ENCODE data around the gene LTBP2.
"Not testable (repeated sequence)": the region's sequence is repeated elsewhere in the genome, so short reads cannot be mapped to it uniquely, and the experiment has no call there.

Gene LTBP2

DNA sequence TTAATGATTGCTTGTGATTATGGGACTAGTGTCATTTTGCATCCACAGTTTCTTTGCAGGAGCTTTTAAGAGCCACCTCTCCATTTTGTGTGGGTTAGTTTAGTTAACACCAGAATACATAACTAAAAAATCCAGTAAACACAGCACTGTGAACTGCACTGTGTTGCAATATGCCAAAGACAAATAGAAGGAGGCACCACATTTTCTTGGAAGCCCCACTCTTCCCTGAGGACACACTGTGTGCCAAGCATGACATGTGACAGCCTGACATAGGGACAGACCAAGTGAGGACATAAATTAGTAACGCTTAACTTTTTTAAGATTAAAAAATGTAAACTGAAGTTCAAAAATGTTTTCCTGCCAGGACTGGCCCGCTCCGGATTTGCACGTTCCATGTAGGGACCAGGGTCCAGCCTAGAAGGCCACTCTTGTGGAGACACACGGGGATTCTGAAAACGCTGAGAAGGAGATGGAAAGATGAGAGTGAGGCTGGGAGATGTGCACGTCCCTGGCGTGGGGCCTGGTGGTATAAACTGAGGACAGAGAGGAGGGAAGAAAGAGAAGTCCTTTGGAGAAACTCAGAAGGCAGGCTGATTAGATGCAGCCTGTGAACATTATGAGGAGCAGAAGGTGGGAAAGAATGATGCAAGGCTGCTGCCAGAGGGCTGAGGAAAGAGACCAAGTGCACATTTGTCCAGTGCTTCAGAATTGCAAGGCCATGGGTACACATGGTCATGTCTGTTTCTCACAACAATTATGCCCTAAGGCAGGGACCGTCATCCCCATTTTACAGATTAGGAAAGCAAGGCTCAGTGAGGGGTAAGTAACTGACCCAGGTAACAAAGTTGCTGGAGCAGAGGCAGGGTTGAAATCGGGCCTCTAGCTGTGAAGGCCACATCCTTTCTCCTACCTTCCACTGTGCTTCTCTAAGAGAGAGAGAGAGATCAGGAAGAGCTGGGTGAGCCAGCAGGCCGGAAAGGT lies 73.3 kb downstream of the LTBP2 start:
- Histone ChIP-seq H3K4me1 (ENCODE audit: control extremely low read depth in 1 of 4, control insufficient read depth in 4 of 4, insufficient read depth in 4 of 4, low read length in 3 of 4) (peaks cover 0 to 3% (median 3%) of the 10 kb centered on the region in 4 experiments), H3K27ac (ENCODE audit: insufficient read depth in 1 of 2, low read depth in 1 of 2, low read length in 2 of 2, poor library complexity in 1 of 2, severe bottlenecking in 2 of 2) (no peak overlapping the region), H3K36me3 (ENCODE audit: control insufficient read depth in 4 of 4, insufficient read depth in 4 of 4, low read length in 3 of 4) (no peaks in the 10 kb centered on the region), H3K4me3 (ENCODE audit: control insufficient read depth in 1 of 7, extremely low read depth in 1 of 7, insufficient read depth in 4 of 7, low read depth in 2 of 7, low read length in 6 of 7) (no peak overlapping the region), H3K27me3 (replicated peaks in 2 of 5; ENCODE audit: control insufficient read depth in 4 of 5, insufficient read depth in 5 of 5, low read length in 4 of 5) (no peaks in the 10 kb centered on the region), H3K9me3 (ENCODE audit: control extremely low read depth in 1 of 5, control insufficient read depth in 4 of 5, insufficient read depth in 2 of 5, low read depth in 1 of 5, low read length in 4 of 5) (no peaks in the 10 kb centered on the region)
- no peak for DNase-seq
- CTCF ChIA-PET: interaction anchor here (0.6 to 1.3 kb wide), 3 partner anchors 9 to 15 kb away, joined by 3 to 5 read pairs (median 3); no protein-coding TSS in a partner anchor
- POLR2A ChIA-PET: no interaction called here
- WGBS (ENCODE audit: insufficient coverage): 100% methylated on average over 9 of the region's 11 CpGs

- H3K4me1 ChIP-seq (ENCODE audit: control extremely low read depth in 1 of 4, control insufficient read depth in 4 of 4, insufficient read depth in 4 of 4, low read length in 3 of 4); H3K36me3 ChIP-seq (ENCODE audit: control insufficient read depth in 4 of 4, insufficient read depth in 4 of 4, low read length in 3 of 4); DNase-seq; POLR2A ChIA-PET; H3K4me3 ChIP-seq (ENCODE audit: control insufficient read depth in 1 of 7, extremely low read depth in 1 of 7, insufficient read depth in 4 of 7, low read depth in 2 of 7, low read length in 6 of 7); H3K9me3 ChIP-seq (ENCODE audit: control extremely low read depth in 1 of 5, control insufficient read depth in 4 of 5, insufficient read depth in 2 of 5, low read depth in 1 of 5, low read length in 4 of 5); H3K27ac ChIP-seq (ENCODE audit: insufficient read depth in 1 of 2, low read depth in 1 of 2, low read length in 2 of 2, poor library complexity in 1 of 2, severe bottlenecking in 2 of 2); H3K27me3 ChIP-seq (replicated peaks in 2 of 5; ENCODE audit: control insufficient read depth in 4 of 5, insufficient read depth in 5 of 5, low read length in 4 of 5): not testable (repeated sequence)
- 100% methylated on average over 2 of the region's 3 CpGs for WGBS (ENCODE audit: insufficient coverage)
- CTCF ChIA-PET: interaction anchor here (1.7 kb wide), 1 partner anchor 33 kb away, joined by 4 read pairs; no protein-coding TSS in a partner anchor
Measured at GRCh38 chr14:74536336-74536735, 75.7 kb downstream of the LTBP2 start.

- Histone ChIP-seq H3K4me3 (ENCODE audit: control insufficient read depth in 1 of 7, extremely low read depth in 1 of 7, insufficient read depth in 4 of 7, low read depth in 2 of 7, low read length in 6 of 7) (no peak overlapping the region), H3K27me3 (replicated peaks in 2 of 5; ENCODE audit: control insufficient read depth in 4 of 5, insufficient read depth in 5 of 5, low read length in 4 of 5) (no peaks in the 10 kb centered on the region), H3K27ac (ENCODE audit: insufficient read depth in 1 of 2, low read depth in 1 of 2, low read length in 2 of 2, poor library complexity in 1 of 2, severe bottlenecking in 2 of 2) (no peak overlapping the region), H3K4me1 (ENCODE audit: control extremely low read depth in 1 of 4, control insufficient read depth in 4 of 4, insufficient read depth in 4 of 4, low read length in 3 of 4) (peaks cover 0 to 9% (median 8%) of the 10 kb centered on the region in 4 experiments), H3K36me3 (ENCODE audit: control insufficient read depth in 4 of 4, insufficient read depth in 4 of 4, low read length in 3 of 4) (no peaks in the 10 kb centered on the region), H3K9me3 (ENCODE audit: control extremely low read depth in 1 of 5, control insufficient read depth in 4 of 5, insufficient read depth in 2 of 5, low read depth in 1 of 5, low read length in 4 of 5) (no peaks in the 10 kb centered on the region)
- CTCF ChIA-PET: interaction anchor here (0.8 to 1.7 kb wide), 5 partner anchors 9 to 34 kb away, joined by 3 to 4 read pairs (median 4); no protein-coding TSS in a partner anchor
- no peak for DNase-seq
- POLR2A ChIA-PET: no interaction called here
- WGBS (ENCODE audit: insufficient coverage): 92% methylated on average over 9 of the region's 10 CpGs
Measured at GRCh38 chr14:74535756-74536325, 76.2 kb downstream of the LTBP2 start.

GRCh38 chr14:74533576-74533975 lies 78.5 kb downstream of the LTBP2 start:
- POLR2A ChIA-PET: no interaction called here
- no peaks in the 10 kb centered on the region for H3K27me3 ChIP-seq (replicated peaks in 2 of 5; ENCODE audit: control insufficient read depth in 4 of 5, insufficient read depth in 5 of 5, low read length in 4 of 5)
- peak in 2 of 3 donors; percentile 45 to 56 for DNase-seq

GRCh38 chr14:74532246-74532645 lies 79.8 kb downstream of the LTBP2 start:
- H3K4me3 ChIP-seq (ENCODE audit: control insufficient read depth in 1 of 7, extremely low read depth in 1 of 7, insufficient read depth in 4 of 7, low read depth in 2 of 7, low read length in 6 of 7): no peak overlapping the region
- 97% methylated on average over 7 of the region's 10 CpGs for WGBS (ENCODE audit: insufficient coverage)
- CTCF ChIA-PET: interaction anchor here (1.2 to 1.5 kb wide), 2 partner anchors 14 to 33 kb away, joined by 3 to 4 read pairs; no protein-coding TSS in a partner anchor
- H3K4me1 ChIP-seq (ENCODE audit: control extremely low read depth in 1 of 4, control insufficient read depth in 4 of 4, insufficient read depth in 4 of 4, low read length in 3 of 4): peaks cover 0 to 9% (median 8%) of the 10 kb centered on the region in 4 experiments
- H3K9me3 ChIP-seq (ENCODE audit: control extremely low read depth in 1 of 5, control insufficient read depth in 4 of 5, insufficient read depth in 2 of 5, low read depth in 1 of 5, low read length in 4 of 5): no peaks in the 10 kb centered on the region
- POLR2A ChIA-PET: no interaction called here
- H3K36me3 ChIP-seq (ENCODE audit: control insufficient read depth in 4 of 4, insufficient read depth in 4 of 4, low read length in 3 of 4): no peaks in the 10 kb centered on the region
- no peak overlapping the region for H3K27ac ChIP-seq (ENCODE audit: insufficient read depth in 1 of 2, low read depth in 1 of 2, low read length in 2 of 2, poor library complexity in 1 of 2, severe bottlenecking in 2 of 2)
- no peak for DNase-seq
- no peaks in the 10 kb centered on the region for H3K27me3 ChIP-seq (replicated peaks in 2 of 5; ENCODE audit: control insufficient read depth in 4 of 5, insufficient read depth in 5 of 5, low read length in 4 of 5)

More at GRCh38 chr14:74533576-74533975, 78.5 kb downstream of the LTBP2 start:
- Histone ChIP-seq H3K4me1 (ENCODE audit: control extremely low read depth in 1 of 4, control insufficient read depth in 4 of 4, insufficient read depth in 4 of 4, low read length in 3 of 4) (peaks cover 0 to 9% (median 8%) of the 10 kb centered on the region in 4 experiments), H3K27ac (ENCODE audit: insufficient read depth in 1 of 2, low read depth in 1 of 2, low read length in 2 of 2, poor library complexity in 1 of 2, severe bottlenecking in 2 of 2) (no peak overlapping the region), H3K9me3 (ENCODE audit: control extremely low read depth in 1 of 5, control insufficient read depth in 4 of 5, insufficient read depth in 2 of 5, low read depth in 1 of 5, low read length in 4 of 5) (no peaks in the 10 kb centered on the region), H3K36me3 (ENCODE audit: control insufficient read depth in 4 of 4, insufficient read depth in 4 of 4, low read length in 3 of 4) (no peaks in the 10 kb centered on the region), H3K4me3 (ENCODE audit: control insufficient read depth in 1 of 7, extremely low read depth in 1 of 7, insufficient read depth in 4 of 7, low read depth in 2 of 7, low read length in 6 of 7) (no peak overlapping the region)
- CTCF ChIA-PET: interaction anchor here (0.9 kb wide), 1 partner anchor 10 kb away, joined by 3 read pairs; no protein-coding TSS in a partner anchor
- WGBS (ENCODE audit: insufficient coverage): 24% methylated on average over 5 of the region's 7 CpGs

DNA sequence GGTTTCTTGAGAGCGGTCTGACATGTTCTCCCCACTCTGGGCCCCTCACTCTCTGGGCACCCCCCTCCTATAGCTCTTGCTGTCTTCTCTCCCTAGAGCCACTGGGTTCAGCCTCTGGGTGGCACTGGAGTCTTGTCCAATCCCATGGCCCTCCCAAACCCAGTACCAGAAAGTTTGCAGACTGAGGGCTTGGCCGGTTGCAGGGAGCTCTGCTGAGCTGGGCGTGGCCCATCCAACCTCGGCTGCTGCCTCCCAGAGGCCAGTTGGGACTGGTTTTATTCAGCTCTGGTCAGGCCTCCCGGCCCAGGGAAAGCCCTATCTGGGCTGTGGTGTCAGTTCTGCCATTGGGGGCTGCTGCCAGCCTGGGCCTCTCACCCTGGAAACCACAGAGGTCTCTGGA lies 80.6 kb downstream of the LTBP2 start:
- H3K4me1 ChIP-seq (ENCODE audit: control extremely low read depth in 1 of 4, control insufficient read depth in 4 of 4, insufficient read depth in 4 of 4, low read length in 3 of 4): peaks cover 0 to 9% (median 8%) of the 10 kb centered on the region in 4 experiments
- no peak for DNase-seq
- H3K36me3 ChIP-seq (ENCODE audit: control insufficient read depth in 4 of 4, insufficient read depth in 4 of 4, low read length in 3 of 4): no peaks in the 10 kb centered on the region
- no peaks in the 10 kb centered on the region for H3K9me3 ChIP-seq (ENCODE audit: control extremely low read depth in 1 of 5, control insufficient read depth in 4 of 5, insufficient read depth in 2 of 5, low read depth in 1 of 5, low read length in 4 of 5)
- no peak overlapping the region for H3K27ac ChIP-seq (ENCODE audit: insufficient read depth in 1 of 2, low read depth in 1 of 2, low read length in 2 of 2, poor library complexity in 1 of 2, severe bottlenecking in 2 of 2)
- no peak overlapping the region for H3K4me3 ChIP-seq (ENCODE audit: control insufficient read depth in 1 of 7, extremely low read depth in 1 of 7, insufficient read depth in 4 of 7, low read depth in 2 of 7, low read length in 6 of 7)
- 72% methylated on average over 5 of the region's 5 CpGs for WGBS (ENCODE audit: insufficient coverage)
- ChIA-PET CTCF (interaction anchor here (1.5 kb wide), 1 partner anchor 32 kb away, joined by 4 read pairs; no protein-coding TSS in a partner anchor), POLR2A (no interaction called here)
- no peaks in the 10 kb centered on the region for H3K27me3 ChIP-seq (replicated peaks in 2 of 5; ENCODE audit: control insufficient read depth in 4 of 5, insufficient read depth in 5 of 5, low read length in 4 of 5)

DNA sequence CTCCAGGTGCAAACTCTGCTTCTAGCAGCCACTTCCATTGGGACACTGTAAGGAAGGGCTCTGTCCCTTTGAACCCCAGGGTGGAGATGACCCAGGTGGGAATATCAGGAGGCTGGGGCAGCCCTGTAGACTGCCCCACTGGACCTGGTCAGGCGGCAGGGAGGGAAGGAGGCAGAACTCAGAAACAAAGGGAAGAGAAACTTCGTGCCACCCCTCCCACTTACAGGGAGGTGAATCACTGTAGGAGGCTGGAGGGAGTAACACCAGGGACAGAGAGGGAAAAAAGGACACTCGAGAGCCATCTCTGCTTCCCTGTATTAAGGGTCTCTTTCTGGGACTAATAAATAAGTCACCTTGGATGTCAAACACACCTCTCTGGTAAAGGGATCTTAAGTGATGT lies 81.0 kb downstream of the LTBP2 start:
- H3K36me3 ChIP-seq (ENCODE audit: control insufficient read depth in 4 of 4, insufficient read depth in 4 of 4, low read length in 3 of 4): no peaks in the 10 kb centered on the region
- no peak overlapping the region for H3K4me3 ChIP-seq (ENCODE audit: control insufficient read depth in 1 of 7, extremely low read depth in 1 of 7, insufficient read depth in 4 of 7, low read depth in 2 of 7, low read length in 6 of 7)
- no peak overlapping the region for H3K27ac ChIP-seq (ENCODE audit: insufficient read depth in 1 of 2, low read depth in 1 of 2, low read length in 2 of 2, poor library complexity in 1 of 2, severe bottlenecking in 2 of 2)
- no peaks in the 10 kb centered on the region for H3K9me3 ChIP-seq (ENCODE audit: control extremely low read depth in 1 of 5, control insufficient read depth in 4 of 5, insufficient read depth in 2 of 5, low read depth in 1 of 5, low read length in 4 of 5)
- DNase-seq: no peak
- H3K27me3 ChIP-seq (replicated peaks in 2 of 5; ENCODE audit: control insufficient read depth in 4 of 5, insufficient read depth in 5 of 5, low read length in 4 of 5): no peaks in the 10 kb centered on the region
- peaks cover 0 to 9% (median 8%) of the 10 kb centered on the region in 4 experiments for H3K4me1 ChIP-seq (ENCODE audit: control extremely low read depth in 1 of 4, control insufficient read depth in 4 of 4, insufficient read depth in 4 of 4, low read length in 3 of 4)
- ChIA-PET POLR2A (no interaction called here), CTCF (no interaction called here)
- 89% methylated on average over 1 of the region's 3 CpGs for WGBS (ENCODE audit: insufficient coverage)

Measured in common myeloid progenitor, CD34-positive (primary cell).